Prostate gland (tissue), 2 donors: Measurements from ENCODE around the gene DUSP22. TPM values are rescaled to one million over a fixed set of nuclear protein-coding genes. Genes with fewer than 3 reads are reported as not detected.
A peak's percentile ranks its signal among the peaks of the same experiment; 100 is the strongest.
"Not testable (repeated sequence)": the region's sequence is repeated elsewhere in the genome, so short reads cannot be mapped to it uniquely, and the experiment has no call there.

Experiments
- DNase-seq: peaks from one replicate; pipeline ENCODE4 v3.0.0-alpha.2; 2019; ENCODE audit warnings: low spot score
- H3K27ac ChIP-seq, 2 donors: fragments of 200-600 bp; sonication (generic); 2 replicates each; pipeline ENCODE4 v1.5.1; 2017 to 2019
- H3K27me3 ChIP-seq: fragments of 200-600 bp; sonication (generic); replicated peaks from 2 replicates; pipeline ENCODE4 v1.5.1; 2019; ENCODE audit not compliant: insufficient read depth
- H3K36me3 ChIP-seq, 2 donors: fragments of 200-600 bp; sonication (generic); 1 replicate in 1 of 2; 2 replicates in 1 of 2; pipeline versions ENCODE4 v1.5.1 to v1.8.1; 2017 to 2019
- H3K4me1 ChIP-seq: fragments of 200-600 bp; sonication (generic); replicated peaks from 2 replicates; pipeline ENCODE4 v1.5.1; 2019
- H3K4me3 ChIP-seq, 2 donors: fragments of 200-600 bp; sonication (generic); 2 replicates each; pipeline ENCODE4 v1.5.1; 2017 to 2019
- H3K9me3 ChIP-seq: fragments of 200-600 bp; sonication (generic); 2 replicates; pipeline ENCODE4 v1.5.1; 2017
- CTCF ChIP-seq, 4 experiments: fragments of 200-600 bp in 2 of 4; fragments of 450-650 bp in 2 of 4; sonication (generic) in 2 of 4; IDR thresholded peaks; 1 replicate in 3 of 4; 2 replicates in 1 of 4; pipeline ENCODE4 v1.5.1; 2016 to 2019; ENCODE audit warnings: antibody characterized with exemption in 4 of 4, mild to moderate bottlenecking in 2 of 4, moderate library complexity in 2 of 4
- POLR2A ChIP-seq: fragments of 450-650 bp; IDR thresholded peaks from one replicate; pipeline ENCODE4 v1.6.1; 2016; ENCODE audit warnings: antibody characterized with exemption, mild to moderate bottlenecking
- POLR2AphosphoS5 ChIP-seq: sonication (generic); formaldehyde crosslinking; IDR thresholded peaks from one replicate; pipeline ENCODE4 v1.6.1; 2017; ENCODE audit warnings: antibody characterized with exemption
- WGBS: methylation state at CpG from one replicate; pipeline ENCODE4 v1.1.5; 2018; 5-methylcytosine and 5-hydroxymethylcytosine counted together
- intact Hi-C: fragments of 100-400 bp; cut with DNase I; formaldehyde crosslinking; loops from one replicate; pipeline ENCODE4 v1.14.2; 2022
- total RNA-seq, 2 donors: library from RNA; depleted of rRNA; stranded (reverse); fragments of >200 nt; gene quantifications; one replicate each; pipeline ENCODE4 v1.1.0, GENCODE V29; 2016

Gene DUSP22
- 10 to 100 TPM; 29.8 to 95.8 TPM for total RNA-seq

- peak; percentile 90 for DNase-seq
- Histone ChIP-seq H3K27me3 (no peaks in the 10 kb centered on the region), H3K4me3 (peak within 1 kb of the TSS; percentile 60), H3K36me3 (no peaks in the 10 kb centered on the region), H3K4me1 (no peaks in the 10 kb centered on the region), H3K9me3 (no peaks in the 10 kb centered on the region), H3K27ac (peak within 1 kb of the TSS; percentile 95 to 96)
- intact Hi-C loops = no loop called here
- 24% methylated on average over 61 of the region's 85 CpGs for WGBS
- TF ChIP-seq POLR2AphosphoS5 (peak; percentile 4), CTCF (IDR thresholded peaks at IDR 0.05) (no peak), POLR2A (peak; percentile 77)
Measured at GRCh38 chr6:291697-292505, at the start of gene DUSP22. Gene DUSP22, plus strand, starts transcription at chr6:292487. Its CDS starts 53 bp downstream, at chr6:292540.

- 85% methylated on average over 8 of the region's 8 CpGs for WGBS
- no peaks in the 10 kb centered on the region for H3K4me1 ChIP-seq
- no peaks in the 10 kb centered on the region for H3K36me3 ChIP-seq
- no peak for DNase-seq
- H3K9me3 ChIP-seq = no peaks in the 10 kb centered on the region
- TF ChIP-seq POLR2A (no peak), CTCF (IDR thresholded peaks at IDR 0.05) (no peak), POLR2AphosphoS5 (no peak)
- H3K4me3 ChIP-seq = no peak overlapping the region
- no peaks in the 10 kb centered on the region for H3K27me3 ChIP-seq
- intact Hi-C loops = no loop called here
- H3K27ac ChIP-seq = no peak overlapping the region
Measured at GRCh38 chr6:246352-246751, 45.9 kb upstream of the DUSP22 start.

- Histone ChIP-seq H3K36me3 (no peaks in the 10 kb centered on the region), H3K9me3 (no peaks in the 10 kb centered on the region), H3K4me3 (no peak overlapping the region), H3K27ac (no peak overlapping the region), H3K4me1 (no peaks in the 10 kb centered on the region), H3K27me3 (no peaks in the 10 kb centered on the region)
- no peak for DNase-seq
- intact Hi-C loops = no loop called here
- no peak for TF ChIP-seq POLR2AphosphoS5
- no peak for TF ChIP-seq CTCF (IDR thresholded peaks at IDR 0.05)
- TF ChIP-seq POLR2A = no peak
- WGBS = 86% methylated on average over 5 of the region's 5 CpGs
Measured at GRCh38 chr6:247351-247750, 44.9 kb upstream of the DUSP22 start.

GRCh38 chr6:248046-248445, 44.2 kb upstream of the DUSP22 start:
- H3K36me3 ChIP-seq, H3K27ac ChIP-seq, H3K27me3 ChIP-seq, H3K4me3 ChIP-seq, DNase-seq, H3K9me3 ChIP-seq, intact Hi-C loops, H3K4me1 ChIP-seq: not testable (repeated sequence)
- 97% methylated on average over 6 of the region's 6 CpGs for WGBS

GRCh38 chr6:250676-251075, 41.6 kb upstream of the DUSP22 start:
- no peak overlapping the region for H3K4me3 ChIP-seq
- H3K4me1 ChIP-seq = no peaks in the 10 kb centered on the region
- intact Hi-C loops = no loop called here
- no peak overlapping the region for H3K27ac ChIP-seq
- DNase-seq = no peak
- H3K9me3 ChIP-seq = no peaks in the 10 kb centered on the region
- H3K36me3 ChIP-seq = no peaks in the 10 kb centered on the region
- no peaks in the 10 kb centered on the region for H3K27me3 ChIP-seq
- TF ChIP-seq POLR2A (no peak), CTCF (IDR thresholded peaks at IDR 0.05) (no peak), POLR2AphosphoS5 (no peak)
